GM19240 (cell line): ENCODE data around the gene LCN2.

ENCODE experiments used
- DNase-seq: peaks from one replicate; pipeline ENCODE4 v3.0.0; 2011; ENCODE audit warnings: low spot score; ENCODE audit not compliant: insufficient read length

LCN2 gene

GRCh38 chr9:128149951-128150593, 819 bp downstream of the LCN2 start:
- DNase-seq = no peak

DNA sequence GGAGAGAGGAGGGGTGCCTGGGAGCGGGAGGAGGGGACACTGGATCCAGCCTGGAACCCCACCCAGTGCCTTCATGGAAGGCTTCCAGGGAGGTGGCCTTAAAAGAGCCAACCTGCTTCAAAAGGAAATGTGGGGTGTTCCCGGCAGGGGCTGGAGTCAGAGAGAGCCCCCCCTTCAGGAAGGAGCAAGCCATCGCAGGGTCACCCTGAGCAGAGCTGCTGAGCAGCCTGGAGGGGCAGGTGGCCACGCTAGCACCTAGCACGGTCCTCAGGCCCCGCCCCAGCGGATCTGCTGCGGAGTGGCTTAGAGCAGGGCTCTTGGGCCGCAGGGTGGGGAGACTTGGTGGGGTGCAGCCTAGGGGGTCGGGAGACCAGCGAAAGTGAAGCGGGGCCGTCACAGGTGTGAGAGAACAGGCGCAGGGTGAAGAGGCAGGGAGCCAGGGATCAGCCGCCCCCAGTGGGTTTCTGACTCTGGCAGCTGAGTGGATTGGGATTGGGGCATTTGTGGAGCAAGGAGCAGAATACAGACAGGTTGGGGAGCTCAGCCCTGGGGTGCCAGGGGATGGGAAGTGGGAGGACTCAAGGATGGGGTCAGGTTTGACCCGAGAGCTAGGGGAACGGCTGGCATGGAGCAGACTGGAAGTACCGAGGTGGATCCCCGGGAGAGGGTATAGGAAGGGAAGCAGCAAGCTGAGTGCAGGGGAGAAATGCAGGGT, 1.5 kb downstream of the LCN2 start:
- no peak for DNase-seq

DNA sequence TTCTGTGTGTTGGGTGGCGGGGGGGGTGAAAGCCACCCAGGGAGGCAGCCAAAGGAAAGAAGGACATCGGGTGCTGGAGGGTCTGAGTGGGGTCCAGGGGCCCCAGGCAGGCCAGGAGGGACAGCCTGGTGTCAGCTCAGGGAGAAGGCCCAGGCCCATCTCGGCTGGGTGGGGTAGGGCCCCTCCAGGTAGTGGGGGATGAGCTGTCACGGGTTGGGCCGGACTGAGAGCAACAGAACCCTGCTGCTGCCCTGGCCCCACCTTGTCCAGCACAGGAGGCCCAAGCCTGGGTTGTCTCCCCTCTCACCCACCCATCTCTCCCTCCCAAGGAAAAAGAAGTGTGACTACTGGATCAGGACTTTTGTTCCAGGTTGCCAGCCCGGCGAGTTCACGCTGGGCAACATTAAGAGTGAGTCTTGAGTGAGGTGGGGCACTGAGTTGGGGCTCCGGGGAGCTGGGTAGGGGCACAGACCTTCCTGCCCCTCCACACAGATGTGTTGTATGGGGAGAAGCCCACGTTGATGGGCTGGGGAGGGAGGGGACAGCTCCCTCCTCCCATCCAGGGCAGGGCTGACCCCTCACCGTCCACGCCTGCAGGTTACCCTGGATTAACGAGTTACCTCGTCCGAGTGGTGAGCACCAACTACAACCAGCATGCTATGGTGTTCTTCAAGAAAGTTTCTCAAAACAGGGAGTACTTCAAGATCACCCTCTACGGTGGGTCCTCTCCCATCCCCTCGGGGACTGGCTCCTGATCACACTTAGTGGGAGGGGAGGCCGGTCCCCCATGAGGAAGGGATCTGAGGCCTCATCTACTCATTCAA, 2.3 kb downstream of the LCN2 start:
- no peak for DNase-seq

DNA sequence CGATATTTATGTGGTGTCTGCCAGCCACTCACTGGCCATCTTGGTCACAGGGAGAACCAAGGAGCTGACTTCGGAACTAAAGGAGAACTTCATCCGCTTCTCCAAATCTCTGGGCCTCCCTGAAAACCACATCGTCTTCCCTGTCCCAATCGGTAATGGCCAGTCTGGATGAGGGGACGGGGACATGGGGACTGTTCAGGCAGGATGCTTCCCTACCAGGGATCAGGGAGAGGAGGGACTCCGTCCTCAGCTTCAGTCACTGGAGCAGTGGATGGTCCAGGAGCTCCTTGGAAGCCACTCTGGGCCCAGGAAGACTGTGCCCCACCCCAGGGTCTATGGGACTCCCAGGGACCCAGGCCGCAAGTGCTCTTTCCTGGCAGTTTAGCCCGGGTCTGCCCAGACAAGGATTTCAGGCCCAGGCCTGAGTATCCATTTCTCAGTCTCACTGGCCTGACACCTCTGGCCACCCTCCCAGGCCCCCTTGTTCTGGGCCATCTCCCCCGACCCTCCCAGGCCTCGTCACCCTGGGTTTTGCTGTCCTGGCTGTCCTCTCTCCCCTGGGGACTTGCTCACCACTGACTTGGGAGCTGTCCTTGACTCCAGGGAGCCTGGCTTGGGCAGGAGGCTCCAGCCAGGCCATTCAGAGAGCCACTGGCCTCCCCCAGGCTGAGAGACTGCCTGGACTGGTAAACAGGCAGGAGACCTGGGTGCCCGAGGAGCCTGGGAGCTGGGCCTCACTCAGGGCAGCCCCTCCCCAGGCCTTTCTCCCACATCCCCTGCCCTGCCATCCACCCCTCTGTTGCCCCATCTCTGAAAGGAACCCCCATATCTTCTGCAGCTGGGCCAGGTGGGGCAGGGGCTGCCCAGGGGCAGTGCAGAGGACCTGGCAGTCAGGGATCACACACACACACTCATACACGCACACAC, 3.1 kb downstream of the LCN2 start:
- no peak for DNase-seq

DNA sequence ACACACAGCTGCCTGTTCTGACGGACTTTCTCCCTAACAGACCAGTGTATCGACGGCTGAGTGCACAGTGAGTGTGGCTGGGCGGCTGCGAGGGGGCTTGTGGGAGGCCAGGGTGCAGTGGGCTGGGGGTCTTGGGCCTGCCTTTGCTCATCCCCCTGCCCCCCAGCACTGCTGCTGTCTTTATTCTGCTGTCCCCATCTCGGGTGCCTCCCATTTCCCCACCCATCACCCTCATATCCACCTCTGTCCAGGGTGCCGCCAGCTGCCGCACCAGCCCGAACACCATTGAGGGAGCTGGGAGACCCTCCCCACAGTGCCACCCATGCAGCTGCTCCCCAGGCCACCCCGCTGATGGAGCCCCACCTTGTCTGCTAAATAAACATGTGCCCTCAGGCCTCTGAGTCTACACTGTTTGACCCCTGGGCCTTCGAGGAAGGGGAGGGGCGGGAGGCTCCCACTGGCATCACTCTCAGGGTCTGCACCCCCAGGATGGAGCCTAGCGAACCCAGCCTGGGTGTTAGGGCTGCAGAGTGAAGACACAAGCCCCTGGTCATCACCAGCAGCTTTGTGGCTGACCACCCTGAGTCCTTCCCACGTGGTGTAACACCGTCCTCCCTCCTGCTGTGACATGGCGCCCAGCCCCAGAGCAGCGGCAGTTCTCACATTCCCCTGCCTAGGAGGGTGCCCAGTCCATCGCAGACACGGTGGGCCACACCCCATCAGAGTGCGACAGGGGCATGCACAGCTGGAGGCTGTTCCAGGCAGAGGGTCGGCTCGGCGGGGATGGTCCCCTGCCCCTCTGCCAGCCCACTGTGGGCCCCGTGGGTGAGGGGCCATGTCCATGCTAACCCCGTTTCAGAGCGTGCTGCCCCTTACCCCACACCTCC, 4.0 kb downstream of the LCN2 start:
- no peak for DNase-seq

GRCh38 chr9:128153947-128154695, 4.9 kb downstream of the LCN2 start:
- no peak for DNase-seq

- no peak for DNase-seq
Observed at GRCh38 chr9:128155736-128156500, 6.7 kb downstream of the LCN2 start.

- DNase-seq = no peak
Observed at GRCh38 chr9:128159522-128159783, 10.2 kb downstream of the LCN2 start.

- DNase-seq = peak; percentile 97
Observed at GRCh38 chr9:128159784-128160602, 10.7 kb downstream of the LCN2 start, which contains the start of gene BBLN. TSS of gene BBLN (plus strand) at chr9:128160265. CDS start at chr9:128160408, 143 bp downstream.

DNA sequence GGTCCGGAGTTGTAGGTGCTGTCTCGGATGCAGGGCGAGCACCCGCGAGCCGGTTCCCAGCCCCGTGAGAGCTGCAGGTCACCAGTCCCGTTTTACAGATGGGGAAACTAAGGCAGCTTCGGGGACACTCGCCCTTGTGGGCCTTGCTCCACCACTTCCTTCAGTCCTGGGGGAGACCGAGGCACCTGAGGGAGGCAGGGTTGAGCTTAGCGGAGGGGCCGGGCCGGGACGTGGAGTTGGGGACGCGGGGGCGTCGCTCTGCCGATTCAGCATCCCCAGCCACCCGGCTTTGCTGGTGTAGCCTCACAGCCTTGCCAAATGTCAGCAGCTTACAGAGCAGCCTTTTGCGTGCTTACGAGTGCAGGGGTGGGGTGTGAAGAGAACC, 11.3 kb downstream of the LCN2 start:
- no peak for DNase-seq

DNA sequence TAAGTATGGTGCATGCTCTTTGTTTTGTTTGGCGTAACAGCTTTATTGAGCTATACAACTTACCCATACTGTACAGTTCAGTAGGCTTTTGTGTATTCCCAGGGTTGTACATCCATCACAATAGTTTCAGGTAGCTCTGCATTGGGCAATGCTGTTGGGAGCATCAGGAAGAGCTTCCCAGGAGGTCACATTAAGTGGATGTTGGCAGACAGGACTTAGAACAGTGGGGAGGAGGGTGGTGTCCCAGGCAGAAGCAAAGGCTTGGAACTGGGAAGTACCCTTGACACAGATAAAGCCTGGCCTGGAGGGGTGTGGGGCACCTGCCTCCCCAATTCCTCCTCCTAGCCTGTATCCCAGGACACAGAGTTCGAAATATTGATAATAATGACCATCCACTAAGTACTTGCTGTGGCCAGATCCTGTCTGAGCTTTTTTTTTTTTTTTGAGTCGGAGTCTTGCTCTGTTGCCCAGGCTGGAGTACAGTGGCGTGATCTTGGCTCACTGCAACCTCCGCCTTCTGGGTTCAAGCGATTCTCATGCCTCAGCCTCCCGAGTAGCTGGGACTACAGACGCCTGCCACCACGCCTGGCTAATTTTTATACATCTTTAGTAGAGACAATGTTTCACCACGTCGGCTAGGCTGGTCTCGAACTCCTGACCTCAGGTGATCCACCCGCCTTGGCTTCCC, 12.1 kb downstream of the LCN2 start:
- no peak for DNase-seq

- no peak for DNase-seq
Observed at GRCh38 chr9:128162215-128163026, 13.2 kb downstream of the LCN2 start.

- DNase-seq = no peak
Observed at GRCh38 chr9:128163027-128163515, 13.8 kb downstream of the LCN2 start.

GRCh38 chr9:128163523-128164306, 14.5 kb downstream of the LCN2 start:
- no peak for DNase-seq

DNA sequence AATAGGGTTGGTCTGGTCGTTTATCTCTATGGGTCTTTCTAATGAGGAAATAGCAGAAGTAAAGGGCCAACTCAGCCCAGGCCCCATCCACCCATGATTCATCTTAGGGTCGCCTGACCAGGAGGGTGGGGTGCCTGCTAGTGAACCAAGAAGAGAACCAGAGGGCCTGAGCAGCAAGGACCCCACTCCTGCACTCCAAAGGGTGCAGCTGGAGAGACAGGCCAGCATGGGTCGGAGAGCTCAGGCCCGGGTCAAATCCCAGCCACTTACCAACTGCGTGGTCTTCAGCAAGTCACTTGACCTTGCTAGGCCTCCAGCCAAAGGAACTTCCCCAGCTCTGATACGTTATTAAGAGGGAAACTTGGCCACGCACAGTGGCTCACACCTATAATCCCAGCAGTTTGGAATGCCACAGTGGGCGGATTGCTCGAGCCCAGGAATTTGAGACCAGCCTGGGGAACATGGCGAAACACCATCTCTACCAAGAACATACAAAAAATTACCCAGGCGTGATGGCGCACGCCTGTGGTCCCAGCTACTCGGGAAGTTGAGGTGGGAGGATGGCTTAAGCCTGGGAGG, 15.1 kb downstream of the LCN2 start:
- DNase-seq = no peak
